ENCODE data around the gene PGP. TPM values are rescaled to one million over a fixed set of nuclear protein-coding genes. Genes with fewer than 3 reads are reported as not detected.

Gene PGP
- total RNA-seq, 1 experiment from 2014 or later, result 36.2 TPM

DNA sequence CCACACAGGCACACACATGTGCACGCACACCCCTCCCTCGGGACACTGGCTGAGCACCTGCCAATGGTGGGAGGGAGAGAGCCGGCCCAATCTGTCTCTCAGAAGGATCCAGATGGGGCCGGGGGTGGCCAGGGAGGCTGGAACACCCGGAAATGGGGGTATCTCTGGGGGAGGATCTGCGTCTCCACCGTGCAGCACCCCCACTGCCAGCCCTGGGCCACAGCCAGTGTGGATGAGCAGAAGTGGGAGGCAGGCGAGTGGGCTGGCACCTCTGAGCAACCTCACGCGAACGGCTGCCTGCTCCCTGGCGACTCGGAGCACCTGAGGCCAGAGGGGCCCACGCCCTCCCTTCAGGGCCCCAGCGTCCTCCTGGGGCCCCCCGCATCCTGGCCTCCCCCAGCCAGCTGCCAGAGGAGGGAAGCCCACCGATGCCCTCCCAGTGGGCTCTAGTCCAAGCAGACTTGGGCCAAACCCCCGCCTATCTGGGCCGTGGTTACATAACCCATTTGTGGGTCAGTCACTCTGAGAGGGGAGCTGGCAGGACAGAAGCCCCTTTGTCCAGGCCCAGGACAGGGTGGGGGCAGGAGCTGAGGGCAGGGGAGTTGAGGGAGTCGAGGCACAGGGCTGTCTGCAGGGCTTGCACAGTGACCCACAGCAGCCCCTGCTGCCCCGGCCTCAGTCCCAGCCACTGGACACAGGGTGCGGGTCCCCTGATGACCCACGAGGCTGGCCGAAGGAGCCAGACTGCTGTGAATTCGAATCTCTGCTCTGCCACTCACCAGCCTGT is 23.8 kb downstream of the PGP start:
- Histone ChIP-seq H3K9me3 (no peaks in the 10 kb centered on the region), H3K4me1 (peaks cover 9% of the 10 kb centered on the region), H3K4me3 (ENCODE audit: low read depth, low read length) (no peak overlapping the region), H3K36me3 (ENCODE audit: control insufficient read depth, insufficient read depth, low read length) (no peaks in the 10 kb centered on the region; the same call in 1 of the 2 replicates), H3K27me3 (replicated peaks; ENCODE audit: control insufficient read depth, insufficient read depth, low read length) (no peaks in the 10 kb centered on the region)
- no peaks in the 10 kb centered on the region for H3K4me1 Mint-ChIP-seq (ENCODE audit: low read depth, unreplicated experiment)
- no peak overlapping the region for H3K4me3 Mint-ChIP-seq (ENCODE audit: unreplicated experiment)
- DNase-seq, result no peak
- TF ChIP-seq, protein P1, sequence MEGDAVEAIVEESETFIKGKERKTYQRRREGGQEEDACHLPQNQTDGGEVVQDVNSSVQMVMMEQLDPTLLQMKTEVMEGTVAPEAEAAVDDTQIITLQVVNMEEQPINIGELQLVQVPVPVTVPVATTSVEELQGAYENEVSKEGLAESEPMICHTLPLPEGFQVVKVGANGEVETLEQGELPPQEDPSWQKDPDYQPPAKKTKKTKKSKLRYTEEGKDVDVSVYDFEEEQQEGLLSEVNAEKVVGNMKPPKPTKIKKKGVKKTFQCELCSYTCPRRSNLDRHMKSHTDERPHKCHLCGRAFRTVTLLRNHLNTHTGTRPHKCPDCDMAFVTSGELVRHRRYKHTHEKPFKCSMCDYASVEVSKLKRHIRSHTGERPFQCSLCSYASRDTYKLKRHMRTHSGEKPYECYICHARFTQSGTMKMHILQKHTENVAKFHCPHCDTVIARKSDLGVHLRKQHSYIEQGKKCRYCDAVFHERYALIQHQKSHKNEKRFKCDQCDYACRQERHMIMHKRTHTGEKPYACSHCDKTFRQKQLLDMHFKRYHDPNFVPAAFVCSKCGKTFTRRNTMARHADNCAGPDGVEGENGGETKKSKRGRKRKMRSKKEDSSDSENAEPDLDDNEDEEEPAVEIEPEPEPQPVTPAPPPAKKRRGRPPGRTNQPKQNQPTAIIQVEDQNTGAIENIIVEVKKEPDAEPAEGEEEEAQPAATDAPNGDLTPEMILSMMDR (IDR thresholded peaks at IDR 0.05; ENCODE audit: insufficient read depth in 1 of 2, low read depth in 1 of 2, low read length in 1 of 2, severe bottlenecking in 1 of 2, unreplicated experiment in 1 of 2), result no peak
- POLR2A ChIA-PET, result no interaction called here
- H3K9me3 Mint-ChIP-seq (ENCODE audit: unreplicated experiment), result no peaks in the 10 kb centered on the region
- BruUV-seq (replicated peaks), result no TSS peak
- H3K36me3 Mint-ChIP-seq (ENCODE audit: insufficient read depth, unreplicated experiment), result no peaks in the 10 kb centered on the region
- intact Hi-C loops (cut with micrococcal nuclease; ENCODE audit: unreplicated experiment), result no loop called here
- no peaks in the 10 kb centered on the region for H3K27me3 Mint-ChIP-seq (ENCODE audit: insufficient read depth, unreplicated experiment)
- H3K27ac Mint-ChIP-seq (ENCODE audit: unreplicated experiment), result no peak overlapping the region
- CTCF ChIA-PET, result interaction anchor here (0.5 kb wide), 1 partner anchor 361 kb away, joined by 10 read pairs; no protein-coding TSS in a partner anchor

DNA sequence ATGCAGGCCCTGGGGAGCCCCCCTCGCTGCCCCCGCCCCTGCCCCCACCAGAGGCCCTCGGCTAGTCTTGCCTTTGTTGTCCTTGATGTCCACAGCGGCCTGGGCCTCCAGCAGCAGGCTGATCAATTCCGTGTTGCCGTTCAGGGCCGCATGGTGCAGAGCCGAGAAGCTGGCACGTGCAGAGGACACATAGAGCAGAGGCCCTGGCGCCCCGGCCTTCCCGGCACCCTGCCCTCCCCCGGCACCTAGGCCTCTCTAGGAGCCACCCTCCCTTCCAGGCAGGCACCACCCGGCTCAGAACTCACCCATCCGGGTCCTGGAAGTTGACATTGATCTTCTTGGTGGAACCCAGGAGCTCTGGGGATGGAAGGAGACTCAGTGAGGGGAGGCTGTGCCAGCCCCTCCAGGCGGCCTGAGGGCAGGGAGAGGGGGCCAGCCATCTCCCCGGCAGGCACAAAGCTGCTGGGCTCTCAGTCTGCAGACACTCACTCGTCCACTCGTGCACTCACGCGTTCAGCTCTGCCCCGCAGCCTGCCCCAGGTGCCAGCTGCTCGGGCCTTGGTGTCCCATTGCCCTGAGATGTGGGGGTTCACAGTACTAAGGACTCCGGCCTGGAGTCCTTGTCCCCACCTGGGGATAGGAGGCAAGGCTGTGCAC is 24.5 kb downstream of the PGP start:
- no peaks in the 10 kb centered on the region for H3K27me3 Mint-ChIP-seq (ENCODE audit: insufficient read depth, unreplicated experiment)
- no peaks in the 10 kb centered on the region for H3K36me3 Mint-ChIP-seq (ENCODE audit: insufficient read depth, unreplicated experiment)
- ChIA-PET POLR2A (interaction anchor here (0.5 kb wide), 1 partner anchor 99 kb away, joined by 6 read pairs; no protein-coding TSS in a partner anchor), CTCF (interaction anchor here (0.5 kb wide), 1 partner anchor 362 kb away, joined by 10 read pairs; no protein-coding TSS in a partner anchor)
- peaks cover 3% of the 10 kb centered on the region for H3K4me1 ChIP-seq
- H3K9me3 ChIP-seq, result no peaks in the 10 kb centered on the region
- TF ChIP-seq, protein P1 (IDR thresholded peaks at IDR 0.05; ENCODE audit: insufficient read depth in 1 of 2, low read depth in 1 of 2, low read length in 1 of 2, severe bottlenecking in 1 of 2, unreplicated experiment in 1 of 2), result no peak
- BruUV-seq (replicated peaks), result no TSS peak
- intact Hi-C loops (cut with micrococcal nuclease; ENCODE audit: unreplicated experiment), result no loop called here
- H3K4me3 ChIP-seq (ENCODE audit: low read depth, low read length), result no peak overlapping the region
- H3K27ac Mint-ChIP-seq (ENCODE audit: unreplicated experiment), result no peak overlapping the region
- no peaks in the 10 kb centered on the region for H3K9me3 Mint-ChIP-seq (ENCODE audit: unreplicated experiment)
- no peaks in the 10 kb centered on the region for H3K4me1 Mint-ChIP-seq (ENCODE audit: low read depth, unreplicated experiment)
- H3K36me3 ChIP-seq (ENCODE audit: control insufficient read depth, insufficient read depth, low read length), result no peaks in the 10 kb centered on the region; the same call in 1 of the 2 replicates
- no peak overlapping the region for H3K4me3 Mint-ChIP-seq (ENCODE audit: unreplicated experiment)
- DNase-seq, result no peak
- no peaks in the 10 kb centered on the region for H3K27me3 ChIP-seq (replicated peaks; ENCODE audit: control insufficient read depth, insufficient read depth, low read length)

GRCh38 chr16:2189252-2189893 is 25.3 kb downstream of the PGP start:
- no peaks in the 10 kb centered on the region for H3K4me1 Mint-ChIP-seq (ENCODE audit: low read depth, unreplicated experiment)
- Histone ChIP-seq H3K4me3 (ENCODE audit: low read depth, low read length) (no peak overlapping the region), H3K9me3 (no peaks in the 10 kb centered on the region), H3K36me3 (ENCODE audit: control insufficient read depth, insufficient read depth, low read length) (no peaks in the 10 kb centered on the region; the same call in 1 of the 2 replicates), H3K27me3 (replicated peaks; ENCODE audit: control insufficient read depth, insufficient read depth, low read length) (no peaks in the 10 kb centered on the region), H3K4me1 (no peaks in the 10 kb centered on the region)
- CTCF ChIA-PET, result no interaction called here
- no peaks in the 10 kb centered on the region for H3K27me3 Mint-ChIP-seq (ENCODE audit: insufficient read depth, unreplicated experiment)
- H3K36me3 Mint-ChIP-seq (ENCODE audit: insufficient read depth, unreplicated experiment), result no peaks in the 10 kb centered on the region
- H3K4me3 Mint-ChIP-seq (ENCODE audit: unreplicated experiment), result no peak overlapping the region
- TF ChIP-seq, protein P1 (IDR thresholded peaks at IDR 0.05; ENCODE audit: insufficient read depth in 1 of 2, low read depth in 1 of 2, low read length in 1 of 2, severe bottlenecking in 1 of 2, unreplicated experiment in 1 of 2), result no peak
- POLR2A ChIA-PET, result interaction anchor here (0.5 to 0.6 kb wide), 2 partner anchors 62 to 100 kb away, joined by 3 to 6 read pairs; partner anchors contain the start of gene ECI1
- H3K27ac Mint-ChIP-seq (ENCODE audit: unreplicated experiment), result no peak overlapping the region
- intact Hi-C loops (cut with micrococcal nuclease; ENCODE audit: unreplicated experiment), result no loop called here
- BruUV-seq (replicated peaks), result no TSS peak
- H3K9me3 Mint-ChIP-seq (ENCODE audit: unreplicated experiment), result no peaks in the 10 kb centered on the region
- no peak for DNase-seq
